B cell (primary cell): ENCODE results near the gene FCER1G. TPM values are rescaled to one million over a fixed set of nuclear protein-coding genes. Genes with fewer than 3 reads are reported as not detected.

ENCODE experiments used
- ATAC-seq: fragments of 200-7000 bp; cut with Tn5 transposase; one replicate; pipeline ENCODE4 v1.10.0; 2021; ENCODE audit warnings: low read depth, mild to moderate bottlenecking, moderate number of reproducible peaks, moderate library complexity
- CTCF ChIA-PET: fragments of 350-600 bp; sonication (Branson Sonifier 250); formaldehyde crosslinking; loops from one replicate; lab custom pipeline; 2021; ENCODE audit warnings: antibody characterized with exemption, inconsistent platforms; lab: Charles Lee
- POLR2A ChIA-PET: fragments of 350-600 bp; sonication (Branson Sonifier 250); formaldehyde crosslinking; loops from one replicate; lab custom pipeline; 2021; ENCODE audit warnings: antibody characterized with exemption; lab: Charles Lee
- DNase-seq: peaks from one replicate; pipeline ENCODE4 v3.0.0; 2013
- H2AFZ ChIP-seq: 2 replicates; pipeline ENCODE4 v1.6.1; 2012; ENCODE audit warnings: mild to moderate bottlenecking, low read depth, low read length; ENCODE audit not compliant: insufficient read depth, poor library complexity, severe bottlenecking
- H3K27ac ChIP-seq, 2 donors: 1 replicate in 1 of 2; 2 replicates in 1 of 2; pipeline ENCODE4 v1.5.1; 2012 to 2013; ENCODE audit warnings: low read length in 2 of 2, mild to moderate bottlenecking in 2 of 2, moderate library complexity in 1 of 2
- H3K27me3 ChIP-seq, 4 experiments: fragments of 200-600 bp in 1 of 4; sonication (generic) in 1 of 4; replicated peaks in 1 of 4; 1 replicate in 2 of 4; 2 replicates in 2 of 4; pipeline versions ENCODE4 v1.6.1 to v1.7.0; 2013 to 2016; ENCODE audit warnings: low read length in 3 of 4, mild to moderate bottlenecking in 2 of 4, mixed read lengths in 1 of 4, moderate library complexity in 1 of 4; ENCODE audit not compliant: insufficient read depth in 4 of 4, control insufficient read depth in 3 of 4; ENCODE audit errors: control extremely low read depth in 1 of 4
- H3K36me3 ChIP-seq, 2 experiments: replicated peaks in 1 of 2; 1 replicate in 1 of 2; 2 replicates in 1 of 2; pipeline versions ENCODE4 v1.6.1 to v1.7.1; 2013; ENCODE audit warnings: low read length in 1 of 2; ENCODE audit not compliant: insufficient read depth in 2 of 2, control insufficient read depth in 1 of 2; ENCODE audit errors: control extremely low read depth in 1 of 2, extremely low read depth in 1 of 2
- H3K4me1 ChIP-seq, 2 donors: fragments of 200-600 bp in 1 of 2; sonication (generic) in 1 of 2; 1 replicate in 1 of 2; 2 replicates in 1 of 2; pipeline versions ENCODE4 v1.5.1 to v1.6.1; 2013 to 2017; ENCODE audit warnings: low read length in 2 of 2; ENCODE audit not compliant: control insufficient read depth in 2 of 2, insufficient read depth in 2 of 2
- H3K4me2 ChIP-seq: replicated peaks from 2 replicates; pipeline ENCODE3; 2012; ENCODE audit warnings: mild to moderate bottlenecking, low read depth, low read length; ENCODE audit not compliant: poor library complexity, severe bottlenecking
- H3K4me3 ChIP-seq, 5 experiments: fragments of 200-600 bp in 1 of 5; sonication (generic) in 1 of 5; 1 replicate in 3 of 5; 2 replicates in 2 of 5; pipeline versions ENCODE4 v1.5.1 to v1.7.0; 2011 to 2016; ENCODE audit warnings: low read length in 4 of 5, mild to moderate bottlenecking in 4 of 5, low read depth in 2 of 5, control low read depth in 1 of 5, moderate library complexity in 1 of 5; ENCODE audit not compliant: insufficient read depth in 1 of 5; ENCODE audit errors: control extremely low read depth in 1 of 5, extremely low read depth in 1 of 5
- H3K79me2 ChIP-seq: fragments of 200-600 bp; sonication (generic); one replicate; pipeline ENCODE4 v1.6.0; 2016; ENCODE audit warnings: low read length; ENCODE audit not compliant: control insufficient read depth, insufficient read depth
- H3K9ac ChIP-seq: fragments of 200-600 bp; sonication (generic); 2 replicates; pipeline ENCODE4 v1.6.1; 2017; ENCODE audit warnings: mild to moderate bottlenecking, low read length, moderate library complexity
- H3K9me3 ChIP-seq, 3 donors: one replicate each; pipeline versions ENCODE4 v1.6.1 to v1.7.1; 2013; ENCODE audit warnings: low read length in 2 of 3; ENCODE audit not compliant: control insufficient read depth in 2 of 3, insufficient read depth in 1 of 3; ENCODE audit errors: control extremely low read depth in 1 of 3
- H4K20me1 ChIP-seq: 2 replicates; pipeline ENCODE4 v1.6.0; 2012; ENCODE audit warnings: mild to moderate bottlenecking, low read length; ENCODE audit not compliant: insufficient read depth, control insufficient read depth, poor library complexity, severe bottlenecking
- H3K27ac Mint-ChIP-seq: one replicate; pipeline ENCODE4 v1.8.0; 2021; ENCODE audit warnings: mixed read lengths
- H3K27me3 Mint-ChIP-seq: one replicate; pipeline ENCODE4 v1.8.0; 2021; ENCODE audit warnings: mixed read lengths
- H3K4me1 Mint-ChIP-seq: one replicate; pipeline ENCODE4 v1.8.0; 2021; ENCODE audit warnings: mixed read lengths
- H3K4me3 Mint-ChIP-seq: one replicate; pipeline ENCODE4 v1.8.0; 2021; ENCODE audit warnings: mixed read lengths
- H3K9me3 Mint-ChIP-seq: one replicate; pipeline ENCODE4 v1.8.0; 2022; ENCODE audit warnings: mixed read lengths; ENCODE audit not compliant: insufficient read depth
- CTCF ChIP-seq: fragments of 200-600 bp; IDR thresholded peaks from one replicate; pipeline ENCODE4 v1.8.0; 2022; ENCODE audit warnings: antibody characterized with exemption, mild to moderate bottlenecking
- EZH2 ChIP-seq: IDR thresholded peaks from 2 replicates; pipeline ENCODE4 v1.6.1; 2012; ENCODE audit warnings: borderline replicate concordance, low read depth, mild to moderate bottlenecking, moderate library complexity, low read length; ENCODE audit not compliant: insufficient read depth, poor library complexity, severe bottlenecking
- WGBS: methylation state at CpG from one replicate; pipeline ENCODE4 v1.1.5; 2013; ENCODE audit warnings: missing lambda C conversion rate; ENCODE audit not compliant: insufficient coverage; 5-methylcytosine and 5-hydroxymethylcytosine counted together
- intact Hi-C: fragments of 100-400 bp; cut with micrococcal nuclease; formaldehyde crosslinking; loops from one replicate; pipeline ENCODE4 v1.10.0; 2022
- polyA plus RNA-seq: library from polyadenylated mRNA; depleted of rRNA; stranded (reverse); fragments of >200 nt; gene quantifications from 2 replicates; pipeline ENCODE4 v1.2.3, GENCODE V29; 2012
- total RNA-seq, 2 donors: library from RNA; stranded (reverse); fragments of 120-200 nt in 1 of 2; gene quantifications; 1 replicate in 1 of 2; 2 replicates in 1 of 2; pipeline versions ENCODE4 v1.2.3 to v1.2.4, GENCODE V29; 2013 to 2022

Gene FCER1G
- total and polyA plus RNA-seq, 2 donors (not counting 1 experiment from before 2014, with no cell fraction given), result 0.76 to 13.6 TPM

- Histone ChIP-seq H3K4me1 (peaks cover 22 to 29% of the 10 kb centered on the region in 2 donors), H3K4me2 (peak overlapping the region; percentile 84), H3K27ac (peak overlapping the region in 1 of 2 donors; percentile 35), H2AFZ (peak overlapping the region; percentile 46), H4K20me1 (no peaks in the 10 kb centered on the region), H3K4me3 (peak overlapping the region in 1 of 5 experiments; percentile 12), H3K79me2 (peaks cover 7% of the 10 kb centered on the region), H3K9me3 (no peaks in the 10 kb centered on the region), H3K27me3 (peaks cover 0 to 34% (median 26%) of the 10 kb centered on the region in 4 experiments), H3K36me3 (peaks cover 1 to 17% of the 10 kb centered on the region in 2 experiments), H3K9ac (peak overlapping the region; percentile 2)
- TF ChIP-seq EZH2 (no peak), CTCF (no peak)
- CTCF ChIA-PET, result interaction anchor here (0.6 to 10.0 kb wide), 32 partner anchors 9 to 524 kb away, joined by 3 to 104 read pairs (median 6); partner anchors contain the start of genes ARHGAP30, CFAP126, FCER1G and KLHDC9
- H3K4me3 Mint-ChIP-seq, result peak overlapping the region; percentile 99
- H3K4me1 Mint-ChIP-seq, result peaks cover 31% of the 10 kb centered on the region
- WGBS, result 93% methylated on average over 3 of the region's 7 CpGs
- ATAC-seq (no peak), DNase-seq (no peak)
- POLR2A ChIA-PET, result interaction anchor here (0.6 to 2.9 kb wide), 11 partner anchors 10 to 166 kb away, joined by 3 to 21 read pairs (median 5); partner anchors contain the start of genes B4GALT3, FCER1G, NDUFS2 and PPOX
- H3K27me3 Mint-ChIP-seq, result peaks cover 31% of the 10 kb centered on the region
- peak overlapping the region; percentile 90 for H3K27ac Mint-ChIP-seq
- H3K9me3 Mint-ChIP-seq, result no peaks in the 10 kb centered on the region
- intact Hi-C loops, result loop anchor here (1.0 to 5.0 kb wide), 4 partner anchors 23 to 67 kb away; partner anchors contain the start of genes NDUFS2 and PPOX
Observed at GRCh38 chr1:161225178-161225533, 10.1 kb downstream of the FCER1G start.
